Heart left ventricle (tissue), 13 donors: Measurements from ENCODE around the gene UCKL1.

Source experiments
- POLR2A ChIP-seq, 2 donors: fragments of 450-650 bp; IDR thresholded peaks; one replicate each; pipeline ENCODE4 v1.6.1; 2017; ENCODE audit warnings: antibody characterized with exemption in 2 of 2, mild to moderate bottlenecking in 2 of 2, moderate library complexity in 2 of 2
- TF ChIP-seq, protein P1 (sequence below), 12 donors: fragments of 200-600 bp; sonication (generic) in 4 of 12; IDR thresholded peaks; one replicate each; pipeline versions ENCODE4 v1.5.0 to v1.8.0; 2018 to 2022; ENCODE audit warnings: antibody characterized with exemption in 12 of 12, mild to moderate bottlenecking in 5 of 12
- donor health status: ischemic (EF 13 %, LVEDD 7.1; RV severe dilation, severe dysfunction).
- donor health status: DM: no; HTN: yes; CAD: no.
- donor health status: DM: no; HTN: no; CAD: no.
- donor health status: ischemic (EF 25% LVEDD 6.9; RV normal size, moderate dysfunction).
- donor health status: ischemic (EF 25% LVEDD 5.7; RV mildly dilated, moderate dysfunction).
- donor health status: ischemic (EF 35%, LVEDD 5.7; RV mildly dilated, moderate dysfunction).
- donor health status: nonischemic (EF 11% LVEDD 7.7; RV severe dilation, severe dysfunction).
- donor health status: DM: yes; HTN: yes; CAD: no.
- donor health status: PGD.
- donor health status: ischemic (EF 29% LVEDD 5.4; RV normal size, mild dysfunction).
- donor health status: nonischemic (EF 23%, LVEDD 6.1; RV moderate dilation, normal function).

- TF ChIP-seq, protein P1, sequence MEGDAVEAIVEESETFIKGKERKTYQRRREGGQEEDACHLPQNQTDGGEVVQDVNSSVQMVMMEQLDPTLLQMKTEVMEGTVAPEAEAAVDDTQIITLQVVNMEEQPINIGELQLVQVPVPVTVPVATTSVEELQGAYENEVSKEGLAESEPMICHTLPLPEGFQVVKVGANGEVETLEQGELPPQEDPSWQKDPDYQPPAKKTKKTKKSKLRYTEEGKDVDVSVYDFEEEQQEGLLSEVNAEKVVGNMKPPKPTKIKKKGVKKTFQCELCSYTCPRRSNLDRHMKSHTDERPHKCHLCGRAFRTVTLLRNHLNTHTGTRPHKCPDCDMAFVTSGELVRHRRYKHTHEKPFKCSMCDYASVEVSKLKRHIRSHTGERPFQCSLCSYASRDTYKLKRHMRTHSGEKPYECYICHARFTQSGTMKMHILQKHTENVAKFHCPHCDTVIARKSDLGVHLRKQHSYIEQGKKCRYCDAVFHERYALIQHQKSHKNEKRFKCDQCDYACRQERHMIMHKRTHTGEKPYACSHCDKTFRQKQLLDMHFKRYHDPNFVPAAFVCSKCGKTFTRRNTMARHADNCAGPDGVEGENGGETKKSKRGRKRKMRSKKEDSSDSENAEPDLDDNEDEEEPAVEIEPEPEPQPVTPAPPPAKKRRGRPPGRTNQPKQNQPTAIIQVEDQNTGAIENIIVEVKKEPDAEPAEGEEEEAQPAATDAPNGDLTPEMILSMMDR (IDR thresholded peaks at IDR 0.05), result no peak
- TF ChIP-seq POLR2A (IDR thresholded peaks at IDR 0.05), result no peak
These were observed 10.1 kb upstream of the UCKL1 start for GRCh38 chr20:63966172-63966943.
